ENCODE results near the gene MT1A.

DNA sequence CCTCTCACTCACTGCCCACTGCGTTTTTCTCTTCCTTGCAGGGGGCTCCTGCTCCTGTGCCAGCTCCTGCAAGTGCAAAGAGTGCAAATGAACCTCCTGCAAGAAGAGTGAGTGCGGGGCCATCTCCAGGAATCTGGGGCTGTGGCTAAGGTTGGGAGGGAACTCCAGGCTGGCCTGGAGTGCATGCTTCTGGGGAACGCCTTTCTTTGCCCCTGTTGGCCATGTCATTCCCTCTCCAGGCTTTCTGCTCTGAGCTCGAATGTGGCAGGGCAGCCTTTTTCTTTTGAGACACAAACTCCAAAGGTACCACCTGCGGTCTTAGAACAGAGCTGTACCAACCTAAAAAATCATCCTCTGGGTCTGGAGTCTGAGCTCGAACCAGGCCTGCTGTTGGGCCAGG lies 20.3 kb upstream of the MT1A start:
- TF ChIP-seq, protein P1, sequence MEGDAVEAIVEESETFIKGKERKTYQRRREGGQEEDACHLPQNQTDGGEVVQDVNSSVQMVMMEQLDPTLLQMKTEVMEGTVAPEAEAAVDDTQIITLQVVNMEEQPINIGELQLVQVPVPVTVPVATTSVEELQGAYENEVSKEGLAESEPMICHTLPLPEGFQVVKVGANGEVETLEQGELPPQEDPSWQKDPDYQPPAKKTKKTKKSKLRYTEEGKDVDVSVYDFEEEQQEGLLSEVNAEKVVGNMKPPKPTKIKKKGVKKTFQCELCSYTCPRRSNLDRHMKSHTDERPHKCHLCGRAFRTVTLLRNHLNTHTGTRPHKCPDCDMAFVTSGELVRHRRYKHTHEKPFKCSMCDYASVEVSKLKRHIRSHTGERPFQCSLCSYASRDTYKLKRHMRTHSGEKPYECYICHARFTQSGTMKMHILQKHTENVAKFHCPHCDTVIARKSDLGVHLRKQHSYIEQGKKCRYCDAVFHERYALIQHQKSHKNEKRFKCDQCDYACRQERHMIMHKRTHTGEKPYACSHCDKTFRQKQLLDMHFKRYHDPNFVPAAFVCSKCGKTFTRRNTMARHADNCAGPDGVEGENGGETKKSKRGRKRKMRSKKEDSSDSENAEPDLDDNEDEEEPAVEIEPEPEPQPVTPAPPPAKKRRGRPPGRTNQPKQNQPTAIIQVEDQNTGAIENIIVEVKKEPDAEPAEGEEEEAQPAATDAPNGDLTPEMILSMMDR (IDR thresholded peaks at IDR 0.05) = no peak
- TF ChIP-seq POLR2A (IDR thresholded peaks at IDR 0.05) = no peak
